Kidney epithelial cell (primary cell): ENCODE measurements around the gene SLAIN2. TPM values are rescaled to one million over a fixed set of nuclear protein-coding genes. Genes with fewer than 3 reads are reported as not detected.
"Not testable (repeated sequence)": the region's sequence is repeated elsewhere in the genome, so short reads cannot be mapped to it uniquely, and the experiment has no call there.

Experiments
- DNase-seq: peaks from one replicate; pipeline ENCODE4 v3.0.0-alpha.2; 2010; ENCODE audit warnings: low read depth
- H3K27me3 ChIP-seq: 2 replicates; pipeline ENCODE4 v1.6.0; 2011; ENCODE audit warnings: low read length; ENCODE audit not compliant: control insufficient read depth, insufficient read depth
- H3K36me3 ChIP-seq: 2 replicates; pipeline ENCODE4 v1.5.1; 2011; ENCODE audit warnings: low read length; ENCODE audit not compliant: control insufficient read depth, insufficient read depth
- H3K4me3 ChIP-seq: 2 replicates; pipeline ENCODE4 v1.5.1; 2011; ENCODE audit warnings: low read depth, mild to moderate bottlenecking, control low read depth, low read length
- total RNA-seq: library from RNA; depleted of rRNA; stranded (reverse); fragments of >200 nt; gene quantifications from 2 replicates; pipeline ENCODE4 v1.2.3, GENCODE V29; 2015
- TF ChIP-seq, protein P1 (sequence below): IDR thresholded peaks from 2 replicates; pipeline ENCODE4 v1.5.1; 2011; ENCODE audit warnings: mild to moderate bottlenecking, moderate library complexity, low read length, control low read depth, inconsistent platforms; ENCODE audit not compliant: insufficient read depth, poor library complexity, severe bottlenecking

Gene SLAIN2
- 104 and 109 TPM in 2 replicates for total RNA-seq

DNA sequence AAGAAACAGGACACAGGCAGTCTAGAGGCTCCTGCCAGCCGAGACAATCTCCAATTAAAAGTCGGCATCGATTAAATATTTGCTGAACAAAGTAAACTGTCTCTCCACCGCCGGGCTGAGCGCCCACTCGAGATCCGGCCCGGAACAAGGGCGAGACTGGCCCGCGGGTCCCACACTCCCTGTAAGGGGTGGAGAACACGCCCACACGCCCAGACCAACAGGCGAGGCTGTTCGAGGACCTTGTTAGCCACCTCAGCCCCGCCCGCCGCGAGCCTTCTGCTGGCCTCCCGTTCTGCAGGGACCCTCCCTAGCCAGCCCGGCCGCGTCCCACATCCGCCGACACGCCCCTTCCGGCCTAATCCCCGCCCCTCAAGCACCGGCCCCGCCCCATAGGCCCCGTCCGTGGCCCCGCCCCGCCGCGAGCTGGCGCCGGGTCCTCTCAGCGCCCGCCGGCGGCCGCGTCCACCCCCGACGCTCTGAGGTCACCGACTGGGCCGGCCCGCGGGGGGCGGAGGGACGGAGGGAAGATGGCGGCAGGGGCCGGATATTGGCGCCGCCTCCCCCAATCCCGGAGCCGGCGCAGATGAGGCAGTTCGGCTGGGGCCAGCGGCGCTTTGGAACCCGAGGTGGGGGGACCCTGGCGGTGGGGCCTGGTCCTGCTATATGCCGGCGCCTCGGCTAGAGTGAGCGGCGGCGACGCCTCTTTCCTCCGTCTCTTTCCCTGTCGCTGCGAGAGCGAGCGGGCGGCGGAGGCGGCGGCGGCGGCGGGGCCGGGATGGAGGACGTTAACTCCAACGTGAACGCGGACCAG is at the start of gene SLAIN2:
TSS of gene SLAIN2 (plus strand) at position 565 of the 811 bp plus-strand sequence. CDS start at position 776, 211 bp downstream.
- peak; percentile 89 for DNase-seq
- TF ChIP-seq, protein P1, sequence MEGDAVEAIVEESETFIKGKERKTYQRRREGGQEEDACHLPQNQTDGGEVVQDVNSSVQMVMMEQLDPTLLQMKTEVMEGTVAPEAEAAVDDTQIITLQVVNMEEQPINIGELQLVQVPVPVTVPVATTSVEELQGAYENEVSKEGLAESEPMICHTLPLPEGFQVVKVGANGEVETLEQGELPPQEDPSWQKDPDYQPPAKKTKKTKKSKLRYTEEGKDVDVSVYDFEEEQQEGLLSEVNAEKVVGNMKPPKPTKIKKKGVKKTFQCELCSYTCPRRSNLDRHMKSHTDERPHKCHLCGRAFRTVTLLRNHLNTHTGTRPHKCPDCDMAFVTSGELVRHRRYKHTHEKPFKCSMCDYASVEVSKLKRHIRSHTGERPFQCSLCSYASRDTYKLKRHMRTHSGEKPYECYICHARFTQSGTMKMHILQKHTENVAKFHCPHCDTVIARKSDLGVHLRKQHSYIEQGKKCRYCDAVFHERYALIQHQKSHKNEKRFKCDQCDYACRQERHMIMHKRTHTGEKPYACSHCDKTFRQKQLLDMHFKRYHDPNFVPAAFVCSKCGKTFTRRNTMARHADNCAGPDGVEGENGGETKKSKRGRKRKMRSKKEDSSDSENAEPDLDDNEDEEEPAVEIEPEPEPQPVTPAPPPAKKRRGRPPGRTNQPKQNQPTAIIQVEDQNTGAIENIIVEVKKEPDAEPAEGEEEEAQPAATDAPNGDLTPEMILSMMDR: peak; percentile 39
- H3K27me3 ChIP-seq: no peaks in the 10 kb centered on the region
- peak within 1 kb of the TSS; percentile 98 for H3K4me3 ChIP-seq
- H3K36me3 ChIP-seq: no peaks in the 10 kb centered on the region

DNA sequence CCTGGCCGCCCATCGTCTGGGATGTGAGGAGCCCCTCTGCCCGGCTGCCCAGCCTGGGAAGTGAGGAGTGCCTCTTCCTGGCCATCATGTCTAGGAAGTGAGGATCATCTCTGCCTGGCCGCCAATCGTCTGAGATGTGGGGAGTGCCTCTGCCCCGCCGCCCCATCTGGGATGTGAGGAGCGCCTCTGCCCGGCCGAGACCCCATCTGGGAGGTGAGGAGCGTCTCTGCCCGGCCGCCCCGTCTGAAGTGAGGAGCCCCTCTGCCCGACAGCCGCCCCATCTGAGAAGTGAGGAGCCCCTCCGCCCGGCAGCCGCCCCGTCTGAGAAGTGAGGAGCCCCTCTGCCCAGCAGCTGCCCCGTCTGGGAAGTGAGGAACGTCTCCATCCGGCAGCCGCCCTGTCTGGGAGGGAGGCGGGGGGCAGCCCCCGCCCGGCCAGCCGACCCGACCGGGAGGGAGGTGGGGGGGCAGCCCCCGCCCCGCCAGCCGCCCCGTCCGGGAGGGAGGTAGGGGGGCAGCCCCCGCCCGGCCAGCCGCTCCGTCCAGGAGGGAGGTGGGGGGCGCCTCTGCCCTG is 49.0 kb upstream of the SLAIN2 start:
- H3K4me3 ChIP-seq, H3K27me3 ChIP-seq, H3K36me3 ChIP-seq, DNase-seq: not testable (repeated sequence)

DNA sequence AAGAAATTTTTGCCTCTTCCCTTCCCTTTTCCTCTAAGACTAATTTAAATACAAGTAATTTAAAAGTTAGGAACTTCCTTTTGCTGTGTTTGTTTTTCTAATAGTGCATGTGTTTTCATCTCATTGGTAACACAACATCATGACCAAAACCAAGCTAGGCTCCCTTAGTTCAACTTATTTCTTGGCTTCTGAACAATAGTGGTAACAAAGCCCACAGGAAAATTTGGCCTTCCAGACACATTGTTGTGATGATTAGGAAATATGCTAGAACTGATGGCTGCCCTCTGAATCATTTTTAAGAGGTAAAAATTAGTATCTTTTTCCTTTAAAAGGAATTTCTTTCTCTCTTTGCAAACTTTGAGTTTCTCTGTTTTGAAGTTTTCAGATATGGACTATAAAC is 46.2 kb upstream of the SLAIN2 start:
- no peaks in the 10 kb centered on the region for H3K27me3 ChIP-seq
- no peak overlapping the region for H3K4me3 ChIP-seq
- H3K36me3 ChIP-seq: no peaks in the 10 kb centered on the region
- TF ChIP-seq, protein P1: no peak
- no peak for DNase-seq

DNA sequence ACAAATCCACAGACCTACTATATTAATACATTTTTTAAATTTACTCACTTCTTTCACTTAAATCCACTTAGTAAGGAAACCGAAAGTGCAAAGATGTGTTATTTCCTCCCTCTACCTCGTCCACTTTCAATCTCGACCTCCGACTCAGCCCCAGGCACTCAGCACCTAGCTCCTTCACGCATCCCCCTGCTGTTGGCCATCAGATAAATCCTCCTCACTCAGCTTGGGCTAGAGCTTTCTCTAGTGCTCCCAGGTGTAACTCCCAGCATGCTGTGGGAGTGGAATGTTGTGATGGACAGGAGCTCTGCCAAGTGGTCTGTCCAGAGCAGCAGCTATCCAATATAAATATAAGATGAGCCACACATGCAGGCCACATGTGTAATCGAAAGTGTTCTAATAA is 45.0 kb upstream of the SLAIN2 start:
- TF ChIP-seq, protein P1: no peak
- Histone ChIP-seq H3K27me3 (no peaks in the 10 kb centered on the region), H3K36me3 (no peaks in the 10 kb centered on the region), H3K4me3 (no peak overlapping the region)
- no peak for DNase-seq

DNA sequence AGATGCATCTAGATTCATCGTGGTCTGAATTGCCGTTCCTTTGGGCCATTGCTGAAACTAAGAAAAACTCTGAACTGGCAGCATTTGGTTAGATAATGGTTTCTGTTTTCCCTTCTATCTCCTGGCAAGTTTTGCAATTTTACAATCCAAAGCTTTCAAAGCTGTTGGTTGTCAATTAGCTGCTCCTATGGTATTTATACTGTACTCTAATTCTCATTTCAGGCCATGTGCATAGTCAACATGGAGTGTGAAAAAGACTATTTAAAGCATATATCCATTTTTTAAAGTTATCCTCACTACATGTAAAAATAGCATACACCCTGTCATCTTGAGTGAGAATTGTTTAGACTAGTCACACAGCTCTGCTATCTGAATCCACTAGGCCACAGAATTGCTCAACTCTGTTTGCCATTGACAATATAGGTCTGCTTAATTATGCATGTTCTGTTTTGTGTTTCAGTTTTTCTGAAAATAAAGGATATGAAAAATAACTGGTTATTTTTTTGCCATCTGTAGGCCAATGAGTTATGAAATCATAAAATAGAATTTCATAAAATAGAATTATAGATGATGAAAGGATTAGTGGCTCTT is 44.0 kb upstream of the SLAIN2 start:
- TF ChIP-seq, protein P1: no peak
- no peaks in the 10 kb centered on the region for H3K27me3 ChIP-seq
- H3K4me3 ChIP-seq: no peak overlapping the region
- H3K36me3 ChIP-seq: no peaks in the 10 kb centered on the region
- no peak for DNase-seq

DNA sequence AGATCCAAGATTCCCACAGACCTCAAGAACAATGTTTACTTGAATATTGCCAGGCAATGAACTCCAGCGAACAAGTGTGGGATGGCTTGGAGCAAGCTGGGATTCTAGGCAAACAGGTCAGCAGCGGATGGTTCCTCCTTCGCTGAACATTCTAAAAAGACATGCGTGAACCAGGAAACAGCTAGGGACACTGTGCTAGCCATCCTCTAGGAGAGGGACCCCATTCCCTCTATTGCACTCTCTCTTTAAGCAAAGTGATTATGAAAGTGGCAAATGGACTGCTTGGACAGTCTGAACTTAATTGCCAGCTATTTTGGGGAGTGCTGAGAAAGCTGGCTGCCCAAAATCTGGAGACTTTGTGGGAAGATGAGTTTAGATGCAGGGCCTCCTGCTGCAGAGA is 41.8 kb upstream of the SLAIN2 start:
- Histone ChIP-seq H3K36me3 (no peaks in the 10 kb centered on the region), H3K27me3 (no peaks in the 10 kb centered on the region), H3K4me3 (no peak overlapping the region)
- no peak for DNase-seq
- TF ChIP-seq, protein P1: no peak
